Skeletal muscle tissue (tissue), 4 donors: ENCODE measurements around the gene RGL3. TPM values are rescaled to one million over a fixed set of nuclear protein-coding genes. Genes with fewer than 3 reads are reported as not detected.
A peak's percentile ranks its signal among the peaks of the same experiment; 100 is the strongest.

Experiments
- H3K27ac ChIP-seq: one replicate; pipeline ENCODE4 v1.7.0; 2013; ENCODE audit warnings: mild to moderate bottlenecking, low read depth, low read length, inconsistent platforms
- H3K27me3 ChIP-seq, 3 donors: one replicate each; pipeline ENCODE4 v1.7.0; 2013; ENCODE audit warnings: low read length in 3 of 3; ENCODE audit not compliant: control insufficient read depth in 3 of 3, insufficient read depth in 3 of 3
- H3K36me3 ChIP-seq, 3 donors: one replicate each; pipeline ENCODE4 v1.7.0; 2013; ENCODE audit warnings: low read length in 3 of 3; ENCODE audit not compliant: control insufficient read depth in 3 of 3, insufficient read depth in 3 of 3
- H3K4me1 ChIP-seq, 3 donors: one replicate each; pipeline ENCODE4 v1.7.0; 2013; ENCODE audit warnings: low read length in 3 of 3, mild to moderate bottlenecking in 3 of 3; ENCODE audit not compliant: control insufficient read depth in 3 of 3, insufficient read depth in 3 of 3
- H3K4me3 ChIP-seq, 3 donors: one replicate each; pipeline ENCODE4 v1.7.0; 2013; ENCODE audit warnings: low read length in 3 of 3
- H3K9ac ChIP-seq, 3 donors: one replicate each; pipeline ENCODE4 v1.7.0; 2013; ENCODE audit warnings: low read length in 3 of 3, mild to moderate bottlenecking in 3 of 3, moderate library complexity in 2 of 3, low read depth in 1 of 3
- H3K9me3 ChIP-seq, 3 donors: one replicate each; pipeline ENCODE4 v1.7.0; 2013; ENCODE audit warnings: low read length in 3 of 3; ENCODE audit not compliant: control insufficient read depth in 3 of 3
- total RNA-seq: library from RNA; depleted of rRNA; stranded (reverse); fragments of >200 nt; gene quantifications from one replicate; pipeline ENCODE4 v1.2.3, GENCODE V29; 2014
- donor health status: Osteomylitis.

RGL3 gene
- total RNA-seq, 1 donor from 2014 or later, result not detected

DNA sequence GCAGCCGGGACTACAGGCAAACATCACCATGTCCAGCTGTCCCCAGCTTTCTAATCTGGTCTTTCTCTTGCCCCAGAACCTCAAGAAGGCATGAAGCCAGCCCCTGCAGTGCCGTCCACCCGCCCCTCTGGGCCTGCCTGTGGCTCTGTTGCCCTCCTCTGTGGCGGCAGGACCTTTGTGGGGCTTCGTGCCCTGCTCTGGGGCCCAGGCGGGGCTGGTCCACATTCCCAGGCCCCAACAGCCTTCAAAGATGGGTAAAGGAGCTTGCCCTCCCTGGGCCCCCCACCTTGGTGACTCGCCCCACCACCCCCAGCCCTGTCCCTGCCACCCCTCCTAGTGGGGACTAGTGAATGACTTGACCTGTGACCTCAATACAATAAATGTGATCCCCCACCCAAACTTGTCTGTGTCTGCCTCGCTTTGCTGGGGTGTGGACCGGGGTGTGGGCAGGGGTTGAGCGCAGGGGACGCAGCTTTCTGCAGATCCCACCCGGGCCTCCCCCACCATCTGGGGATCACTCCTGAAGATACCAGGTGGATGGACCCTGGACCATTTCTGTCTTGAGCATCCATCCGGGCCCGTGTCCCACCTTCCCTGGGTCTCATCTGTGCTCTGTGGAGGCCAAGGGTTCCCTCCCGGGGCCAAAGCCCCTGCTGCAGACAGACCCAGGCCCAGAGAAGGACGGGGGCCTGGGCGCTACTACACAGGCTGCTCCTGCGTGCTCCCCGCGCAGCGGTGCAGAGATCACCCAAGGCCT, 31.6 kb upstream of the RGL3 start:
- no peak overlapping the region for H3K27ac ChIP-seq

GRCh38 chr19:11448923-11449554, 29.9 kb upstream of the RGL3 start:
- no peak overlapping the region for H3K9ac ChIP-seq
- no peak overlapping the region for H3K27ac ChIP-seq
- H3K9me3 ChIP-seq, result no peaks in the 10 kb centered on the region
- H3K27me3 ChIP-seq, result peaks cover 0 to 8% (median 5%) of the 10 kb centered on the region in 3 donors
- no peak overlapping the region for H3K4me3 ChIP-seq
- peaks cover 16 to 28% (median 21%) of the 10 kb centered on the region in 3 donors for H3K36me3 ChIP-seq
- H3K4me1 ChIP-seq, result no peaks in the 10 kb centered on the region

More for the DNA sequence above, 31.6 kb upstream of the RGL3 start:
- H3K9ac ChIP-seq, result no peak overlapping the region
- peaks cover 7 to 22% (median 15%) of the 10 kb centered on the region in 3 donors for H3K36me3 ChIP-seq
- peaks cover 0 to 12% (median 5%) of the 10 kb centered on the region in 3 donors for H3K27me3 ChIP-seq
- H3K4me1 ChIP-seq, result no peaks in the 10 kb centered on the region
- no peak overlapping the region for H3K4me3 ChIP-seq
- no peaks in the 10 kb centered on the region for H3K9me3 ChIP-seq

DNA sequence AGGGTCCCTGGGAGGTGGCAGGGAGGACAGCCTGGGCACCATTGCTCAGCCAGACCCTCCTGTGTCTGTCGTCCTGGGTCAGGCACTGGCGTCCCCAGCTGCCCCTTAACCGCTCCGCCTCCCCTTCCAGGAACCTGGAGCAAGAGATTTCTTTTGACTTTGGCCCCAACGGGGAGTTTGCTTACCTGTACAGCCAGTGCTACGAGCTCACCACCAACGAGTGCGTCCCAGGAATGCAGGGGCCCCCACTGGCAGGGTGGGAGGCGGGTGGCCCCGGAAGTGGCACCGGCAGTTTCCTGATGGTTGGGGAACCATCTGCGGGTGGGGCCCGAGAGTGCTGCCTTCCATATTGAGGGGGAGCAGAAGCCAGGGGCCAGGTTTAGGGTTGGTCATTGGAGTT, 29.3 kb upstream of the RGL3 start:
- Histone ChIP-seq H3K4me3 (no peak overlapping the region), H3K9ac (no peak overlapping the region), H3K4me1 (no peaks in the 10 kb centered on the region), H3K9me3 (no peaks in the 10 kb centered on the region), H3K27me3 (peaks cover 0 to 6% (median 4%) of the 10 kb centered on the region in 3 donors), H3K27ac (no peak overlapping the region), H3K36me3 (peaks cover 19 to 31% (median 23%) of the 10 kb centered on the region in 3 donors)

DNA sequence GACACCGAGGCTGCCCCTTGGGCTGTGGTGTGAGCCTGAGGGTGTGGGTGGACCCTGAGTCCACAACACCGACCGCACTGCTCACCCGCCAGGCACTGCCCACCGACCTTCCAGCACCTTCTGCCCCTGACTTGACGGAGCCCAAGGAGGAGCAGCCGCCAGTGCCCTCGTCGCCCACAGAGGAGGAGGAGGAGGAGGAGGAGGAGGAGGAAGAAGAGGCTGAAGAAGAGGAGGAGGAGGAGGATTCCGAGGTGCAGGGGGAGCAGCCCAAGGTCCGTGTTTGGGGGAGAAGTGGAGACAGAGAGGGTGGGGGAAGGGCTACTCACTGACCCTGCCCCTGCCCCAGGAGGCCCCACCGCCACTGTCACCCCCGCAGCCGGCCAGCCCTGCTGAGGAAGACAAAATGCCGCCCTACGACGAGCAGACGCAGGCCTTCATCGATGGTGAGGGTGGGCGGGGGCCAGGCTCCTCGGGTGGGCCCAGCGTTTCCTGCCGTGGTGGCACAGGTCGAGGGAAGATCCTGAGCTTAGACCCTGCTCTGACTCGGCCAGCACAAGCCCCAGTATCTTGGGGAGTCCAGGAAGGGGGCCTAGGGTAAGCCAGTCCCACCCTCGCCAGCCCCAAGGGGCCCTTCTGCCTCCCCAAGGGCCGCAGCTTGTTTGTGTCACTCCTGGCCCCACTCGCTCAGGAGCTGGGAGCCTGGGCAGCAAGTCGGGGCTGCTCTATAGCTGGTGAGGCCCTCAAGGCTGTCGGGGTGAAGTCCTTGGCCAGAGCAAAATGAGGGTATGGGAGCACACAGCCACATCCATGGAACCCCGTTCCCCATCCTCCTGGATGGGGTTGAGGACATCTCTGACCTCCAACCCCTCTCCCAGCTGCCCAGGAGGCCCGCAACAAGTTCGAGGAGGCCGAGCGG, 28.5 kb upstream of the RGL3 start:
- H3K9me3 ChIP-seq, result no peaks in the 10 kb centered on the region
- no peaks in the 10 kb centered on the region for H3K4me1 ChIP-seq
- no peaks in the 10 kb centered on the region for H3K27me3 ChIP-seq
- peaks cover 19 to 31% (median 23%) of the 10 kb centered on the region in 3 donors for H3K36me3 ChIP-seq
- no peak overlapping the region for H3K4me3 ChIP-seq
- no peak overlapping the region for H3K27ac ChIP-seq
- no peak overlapping the region for H3K9ac ChIP-seq

- Histone ChIP-seq H3K9me3 (no peaks in the 10 kb centered on the region), H3K27ac (no peak overlapping the region), H3K36me3 (peaks cover 26 to 39% (median 30%) of the 10 kb centered on the region in 3 donors), H3K9ac (no peak overlapping the region), H3K4me1 (no peaks in the 10 kb centered on the region), H3K4me3 (no peak overlapping the region), H3K27me3 (no peaks in the 10 kb centered on the region)
Measured at GRCh38 chr19:11446652-11447301, 27.7 kb upstream of the RGL3 start.

DNA sequence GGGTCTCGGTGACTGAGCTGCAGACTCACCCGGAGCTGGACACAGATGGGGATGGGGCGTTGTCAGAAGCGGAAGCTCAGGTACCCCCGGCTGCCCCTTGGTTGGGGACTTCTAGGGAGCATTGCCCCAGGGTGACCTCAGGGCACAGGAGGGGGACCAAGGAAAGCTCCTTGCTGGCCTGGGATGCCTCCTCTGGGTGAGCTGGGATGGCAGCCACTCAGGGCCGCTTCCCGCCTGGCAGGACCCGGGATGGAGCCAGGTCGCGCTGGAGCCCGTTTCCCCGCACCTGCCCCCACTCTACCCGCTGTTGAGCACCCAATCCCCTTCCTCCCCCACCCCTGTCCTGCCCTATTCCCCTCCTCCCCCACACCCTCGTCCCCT, 27.1 kb upstream of the RGL3 start:
- H3K4me1 ChIP-seq, result no peaks in the 10 kb centered on the region
- no peaks in the 10 kb centered on the region for H3K9me3 ChIP-seq
- H3K4me3 ChIP-seq, result no peak overlapping the region
- H3K9ac ChIP-seq, result no peak overlapping the region
- H3K27me3 ChIP-seq, result no peaks in the 10 kb centered on the region
- H3K27ac ChIP-seq, result no peak overlapping the region
- H3K36me3 ChIP-seq, result peaks cover 31 to 44% (median 36%) of the 10 kb centered on the region in 3 donors

GRCh38 chr19:11445141-11445540, 26.0 kb upstream of the RGL3 start:
- Histone ChIP-seq H3K4me1 (no peaks in the 10 kb centered on the region), H3K36me3 (peaks cover 37 to 50% (median 37%) of the 10 kb centered on the region in 3 donors), H3K27me3 (no peaks in the 10 kb centered on the region), H3K9me3 (no peaks in the 10 kb centered on the region), H3K4me3 (no peak overlapping the region), H3K27ac (no peak overlapping the region), H3K9ac (no peak overlapping the region)

DNA sequence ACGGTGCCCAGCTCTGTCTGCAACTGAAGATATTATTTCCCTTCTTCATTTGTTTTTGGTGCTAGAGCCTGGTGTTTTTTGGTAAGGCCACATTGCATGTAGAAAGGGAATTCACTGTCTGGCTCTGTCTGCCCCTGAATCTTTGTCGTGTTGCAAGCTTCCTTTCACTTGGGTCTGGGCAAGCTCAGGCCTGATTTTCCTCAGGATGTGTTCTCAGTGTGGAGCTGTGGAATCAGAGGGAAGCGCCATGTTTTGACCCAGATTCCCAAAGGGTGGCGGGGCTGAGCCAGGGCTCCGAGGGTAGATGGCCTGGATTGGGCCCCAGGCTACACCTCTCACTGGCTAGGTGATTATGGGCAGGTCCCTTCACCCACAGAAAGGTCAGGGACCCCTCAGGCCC, 24.9 kb upstream of the RGL3 start:
- peaks cover 33 to 48% (median 36%) of the 10 kb centered on the region in 3 donors for H3K36me3 ChIP-seq
- peak overlapping the region in 2 of 3 donors; percentile 40 to 43 for H3K9ac ChIP-seq
- no peak overlapping the region for H3K4me3 ChIP-seq
- no peaks in the 10 kb centered on the region for H3K27me3 ChIP-seq
- H3K9me3 ChIP-seq, result no peaks in the 10 kb centered on the region
- no peak overlapping the region for H3K27ac ChIP-seq
- no peaks in the 10 kb centered on the region for H3K4me1 ChIP-seq

DNA sequence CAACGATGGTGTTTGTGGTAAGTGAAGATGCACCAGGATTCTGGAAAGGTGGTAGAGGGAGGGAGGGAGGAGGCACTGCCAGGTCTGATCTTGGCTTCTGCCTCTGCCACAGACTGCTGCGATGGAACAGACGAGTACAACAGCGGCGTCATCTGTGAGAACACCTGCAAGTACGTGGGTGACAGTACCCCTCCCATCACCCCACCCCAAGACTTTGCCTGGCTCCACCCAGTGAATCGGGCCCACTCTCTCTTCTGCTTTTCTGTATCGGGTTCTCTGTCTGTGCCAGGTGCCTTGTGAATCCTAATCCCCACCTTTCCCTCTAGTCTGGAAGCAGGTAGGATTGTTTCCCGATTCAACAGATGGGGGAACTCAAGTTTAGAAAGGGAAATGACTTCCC, 18.8 kb upstream of the RGL3 start:
- H3K4me3 ChIP-seq, result no peak overlapping the region
- no peak overlapping the region for H3K27ac ChIP-seq
- no peaks in the 10 kb centered on the region for H3K27me3 ChIP-seq
- H3K36me3 ChIP-seq, result peaks cover 36 to 38% (median 37%) of the 10 kb centered on the region in 3 donors
- H3K9me3 ChIP-seq, result no peaks in the 10 kb centered on the region
- peaks cover 16 to 21% (median 17%) of the 10 kb centered on the region in 3 donors for H3K4me1 ChIP-seq
- no peak overlapping the region for H3K9ac ChIP-seq
